SK-N-SH (cell line): ENCODE measurements around the gene EDC4.

Experiments used
- CTCF ChIP-seq: fragments of 200-600 bp; sonication (generic); IDR thresholded peaks from 2 replicates; pipeline ENCODE4 v1.6.1; 2017; ENCODE audit warnings: antibody characterized with exemption, mild to moderate bottlenecking, moderate library complexity
- RCOR1 ChIP-seq: fragments of 150-350 bp; IDR thresholded peaks from 2 replicates; pipeline ENCODE4 v1.6.1; 2017; ENCODE audit warnings: antibody characterized with exemption, low read length
- RFX5 ChIP-seq: IDR thresholded peaks from 2 replicates; pipeline ENCODE4 v1.6.1; 2012; ENCODE audit warnings: mild to moderate bottlenecking, improper control_type of control experiment, low read length
- TAF1 ChIP-seq: IDR thresholded peaks from 2 replicates; pipeline ENCODE4 v1.6.1; 2012; ENCODE audit warnings: low read depth, mild to moderate bottlenecking, low read length, moderate library complexity, borderline replicate concordance
- TEAD4 ChIP-seq: IDR thresholded peaks from 2 replicates; pipeline ENCODE4 v1.4.0; 2012; ENCODE audit warnings: mild to moderate bottlenecking, borderline replicate concordance; ENCODE audit not compliant: insufficient read depth

GRCh38 chr16:67907397-67908180, 34.7 kb downstream of the EDC4 start:
- no peak for TF ChIP-seq TAF1
- TF ChIP-seq CTCF = no peak
- TF ChIP-seq RCOR1 = no peak
- no peak for TF ChIP-seq TEAD4
- no peak for TF ChIP-seq RFX5
